ENCODE results near the gene SRBD1. TPM values are rescaled to one million over a fixed set of nuclear protein-coding genes. Genes with fewer than 3 reads are reported as not detected.

SRBD1 gene
- total RNA-seq, 4 donors from 2014 or later, result 9.0 to 22.0 (median 13.0) TPM

GRCh38 chr2:45652090-45653031 is 41.3 kb upstream of the SRBD1 start:
- peak overlapping the region; percentile 99 to 100 (median 100) for H3K27ac ChIP-seq (replicated peaks in 1 of 4)
- H3K27me3 ChIP-seq, result no peaks in the 10 kb centered on the region
- whole genome bisulfite sequencing, result 3% methylated on average over 33 of the region's 53 CpGs
- no peak for TF ChIP-seq POLR2A (IDR thresholded peaks at IDR 0.05; ENCODE audit: low read depth)
- TF ChIP-seq POLR2AphosphoS5 (IDR thresholded peaks at IDR 0.05), result peak; percentile 27 to 37
- no peaks in the 10 kb centered on the region for H3K9me3 ChIP-seq
- DNase-seq (ENCODE audit: extremely low spot score), result no peak
- H3K4me3 ChIP-seq, result peak overlapping the region; percentile 89 to 99 (median 94)
- no peaks in the 10 kb centered on the region for H3K36me3 ChIP-seq
- intact Hi-C loops (cut with DNase I), result no loop called here
- H3K4me1 ChIP-seq, result peaks cover 28 to 74% (median 67%) of the 10 kb centered on the region in 4 donors

- DNase-seq (ENCODE audit: extremely low spot score), result peak; percentile 96
- WGBS, result under 1% methylated on average over 27 of the region's 66 CpGs
- Histone ChIP-seq H3K4me3 (peak within 1 kb of the TSS; percentile 89 to 99 (median 94)), H3K36me3 (no peaks in the 10 kb centered on the region), H3K27me3 (no peaks in the 10 kb centered on the region), H3K4me1 (peaks cover 32 to 71% (median 64%) of the 10 kb centered on the region in 4 donors), H3K9me3 (no peaks in the 10 kb centered on the region), H3K27ac (replicated peaks in 1 of 4) (peak within 1 kb of the TSS; percentile 99 to 100 (median 100))
- TF ChIP-seq POLR2AphosphoS5 (IDR thresholded peaks at IDR 0.05) (no peak), EP300 (IDR thresholded peaks at IDR 0.05) (no peak), POLR2A (IDR thresholded peaks at IDR 0.05; ENCODE audit: low read depth) (no peak)
- intact Hi-C loops (cut with DNase I), result no loop called here
These were observed 40.5 kb upstream of the SRBD1 start, which contains the start of gene PRKCE for GRCh38 chr2:45651415-45652089. Gene PRKCE, plus strand, starts transcription at chr2:45651675.

- H3K4me1 ChIP-seq, result peaks cover 32 to 65% (median 60%) of the 10 kb centered on the region in 4 donors
These were observed 39.9 kb upstream of the SRBD1 start for GRCh38 chr2:45650851-45651414.

GRCh38 chr2:45649858-45650811 is 39.1 kb upstream of the SRBD1 start:
- intact Hi-C loops (cut with DNase I), result loop anchor here (10.0 kb wide), 1 partner anchor 805 kb away; no protein-coding TSS in a partner anchor
- Histone ChIP-seq H3K27ac (replicated peaks in 1 of 4) (peak overlapping the region; percentile 99 to 100 (median 100)), H3K4me3 (peak overlapping the region; percentile 89 to 99 (median 94)), H3K4me1 (peaks cover 32 to 63% (median 56%) of the 10 kb centered on the region in 4 donors), H3K9me3 (no peaks in the 10 kb centered on the region), H3K27me3 (no peaks in the 10 kb centered on the region), H3K36me3 (no peaks in the 10 kb centered on the region)
- peak; percentile 95 for DNase-seq (ENCODE audit: extremely low spot score)
- WGBS, result under 1% methylated on average over 36 of the region's 66 CpGs
- TF ChIP-seq POLR2AphosphoS5 (IDR thresholded peaks at IDR 0.05), result peak; percentile 47 to 55
- no peak for TF ChIP-seq POLR2A (IDR thresholded peaks at IDR 0.05; ENCODE audit: low read depth)

More at GRCh38 chr2:45650851-45651414, 39.9 kb upstream of the SRBD1 start:
- H3K4me3 ChIP-seq, result peak overlapping the region; percentile 89 to 99 (median 94)
- no peaks in the 10 kb centered on the region for H3K9me3 ChIP-seq
- H3K36me3 ChIP-seq, result no peaks in the 10 kb centered on the region
- peak; percentile 100 for DNase-seq (ENCODE audit: extremely low spot score)
- WGBS, result 0% methylated on average over 25 of the region's 79 CpGs
- peak; percentile 63 for TF ChIP-seq POLR2A (IDR thresholded peaks at IDR 0.05; ENCODE audit: low read depth)
- peak; percentile 34 for TF ChIP-seq EP300 (IDR thresholded peaks at IDR 0.05)
- TF ChIP-seq POLR2AphosphoS5 (IDR thresholded peaks at IDR 0.05), result peak; percentile 97
- TF ChIP-seq CTCF (IDR thresholded peaks at IDR 0.05), result peak; percentile 29 to 52 (median 32)
- intact Hi-C loops (cut with DNase I), result no loop called here
- H3K27me3 ChIP-seq, result no peaks in the 10 kb centered on the region
- H3K27ac ChIP-seq (replicated peaks in 1 of 4), result peak overlapping the region; percentile 99 to 100 (median 100)

GRCh38 chr2:45649462-45649857 is 38.4 kb upstream of the SRBD1 start:
- Histone ChIP-seq H3K9me3 (no peaks in the 10 kb centered on the region), H3K36me3 (no peaks in the 10 kb centered on the region), H3K4me1 (peaks cover 31 to 57% (median 51%) of the 10 kb centered on the region in 4 donors), H3K27ac (replicated peaks in 1 of 4) (peak overlapping the region; percentile 99 to 100 (median 100)), H3K4me3 (peak overlapping the region; percentile 89 to 99 (median 94)), H3K27me3 (no peaks in the 10 kb centered on the region)
- 12% methylated on average over 10 of the region's 10 CpGs for WGBS
- intact Hi-C loops (cut with DNase I), result loop anchor here (10.0 kb wide), 1 partner anchor 805 kb away; no protein-coding TSS in a partner anchor
- peak in 1 of 3 experiments; percentile 17 for TF ChIP-seq CTCF (IDR thresholded peaks at IDR 0.05)
- no peak for TF ChIP-seq EP300 (IDR thresholded peaks at IDR 0.05)
- no peak for TF ChIP-seq POLR2A (IDR thresholded peaks at IDR 0.05; ENCODE audit: low read depth)
- peak in 1 of 2 donors; percentile 6 for TF ChIP-seq POLR2AphosphoS5 (IDR thresholded peaks at IDR 0.05)
- no peak for DNase-seq (ENCODE audit: extremely low spot score)

Data from esophagus muscularis mucosa (tissue), 4 donors.